ENCODE results near the gene MED31. TPM values are rescaled to one million over a fixed set of nuclear protein-coding genes. Genes with fewer than 3 reads are reported as not detected.

Gene MED31
- total RNA-seq, 1 experiment from 2014 or later, result 17.8 TPM

GRCh38 chr17:6639014-6639585, 12.3 kb downstream of the MED31 start:
- intact Hi-C loops (cut with micrococcal nuclease), result no loop called here
- no TSS peak for BruUV-seq (replicated peaks)
- Mint-ChIP-seq H3K27me3 (ENCODE audit: insufficient read depth, unreplicated experiment) (no peaks in the 10 kb centered on the region), H3K9me3 (ENCODE audit: unreplicated experiment) (no peaks in the 10 kb centered on the region), H3K4me3 (ENCODE audit: unreplicated experiment) (peak overlapping the region; percentile 96), H3K4me1 (ENCODE audit: insufficient read depth, unreplicated experiment) (peaks cover 18% of the 10 kb centered on the region), H3K36me3 (ENCODE audit: insufficient read depth, unreplicated experiment) (peaks cover 59% of the 10 kb centered on the region), H3K27ac (ENCODE audit: low read depth, unreplicated experiment) (peak overlapping the region; percentile 96)
- no peak for DNase-seq (ENCODE audit: unreplicated experiment)
- CTCF ChIA-PET, result interaction anchor here (0.5 to 2.1 kb wide), 4 partner anchors 9 to 1121 kb away, joined by 3 to 9 read pairs (median 3); no protein-coding TSS in a partner anchor
- TF ChIP-seq, protein P1, sequence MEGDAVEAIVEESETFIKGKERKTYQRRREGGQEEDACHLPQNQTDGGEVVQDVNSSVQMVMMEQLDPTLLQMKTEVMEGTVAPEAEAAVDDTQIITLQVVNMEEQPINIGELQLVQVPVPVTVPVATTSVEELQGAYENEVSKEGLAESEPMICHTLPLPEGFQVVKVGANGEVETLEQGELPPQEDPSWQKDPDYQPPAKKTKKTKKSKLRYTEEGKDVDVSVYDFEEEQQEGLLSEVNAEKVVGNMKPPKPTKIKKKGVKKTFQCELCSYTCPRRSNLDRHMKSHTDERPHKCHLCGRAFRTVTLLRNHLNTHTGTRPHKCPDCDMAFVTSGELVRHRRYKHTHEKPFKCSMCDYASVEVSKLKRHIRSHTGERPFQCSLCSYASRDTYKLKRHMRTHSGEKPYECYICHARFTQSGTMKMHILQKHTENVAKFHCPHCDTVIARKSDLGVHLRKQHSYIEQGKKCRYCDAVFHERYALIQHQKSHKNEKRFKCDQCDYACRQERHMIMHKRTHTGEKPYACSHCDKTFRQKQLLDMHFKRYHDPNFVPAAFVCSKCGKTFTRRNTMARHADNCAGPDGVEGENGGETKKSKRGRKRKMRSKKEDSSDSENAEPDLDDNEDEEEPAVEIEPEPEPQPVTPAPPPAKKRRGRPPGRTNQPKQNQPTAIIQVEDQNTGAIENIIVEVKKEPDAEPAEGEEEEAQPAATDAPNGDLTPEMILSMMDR (IDR thresholded peaks at IDR 0.05; ENCODE audit: unreplicated experiment), result no peak
- POLR2A ChIA-PET, result interaction anchor here (0.6 to 3.9 kb wide), 5 partner anchors 9 to 177 kb away, joined by 3 to 57 read pairs (median 19); partner anchors contain the start of genes C17orf100 and MED31

- H3K4me3 Mint-ChIP-seq (ENCODE audit: unreplicated experiment), result peak overlapping the region; percentile 96
- peaks cover 59% of the 10 kb centered on the region for H3K36me3 Mint-ChIP-seq (ENCODE audit: insufficient read depth, unreplicated experiment)
- POLR2A ChIA-PET, result interaction anchor here (0.7 kb wide), 2 partner anchors 8 to 366 kb away, joined by 3 to 6 read pairs; no protein-coding TSS in a partner anchor
- H3K4me1 Mint-ChIP-seq (ENCODE audit: insufficient read depth, unreplicated experiment), result peaks cover 18% of the 10 kb centered on the region
- no TSS peak for BruUV-seq (replicated peaks)
- intact Hi-C loops (cut with micrococcal nuclease), result no loop called here
- H3K9me3 Mint-ChIP-seq (ENCODE audit: unreplicated experiment), result no peaks in the 10 kb centered on the region
- TF ChIP-seq, protein P1 (IDR thresholded peaks at IDR 0.05; ENCODE audit: unreplicated experiment), result no peak
- peak overlapping the region; percentile 96 for H3K27ac Mint-ChIP-seq (ENCODE audit: low read depth, unreplicated experiment)
- no peak for DNase-seq (ENCODE audit: unreplicated experiment)
- CTCF ChIA-PET, result interaction anchor here (0.6 to 2.1 kb wide), 2 partner anchors 166 to 383 kb away, joined by 3 to 9 read pairs; no protein-coding TSS in a partner anchor
- H3K27me3 Mint-ChIP-seq (ENCODE audit: insufficient read depth, unreplicated experiment), result no peaks in the 10 kb centered on the region
Measured at GRCh38 chr17:6638046-6638908, 13.1 kb downstream of the MED31 start.

GRCh38 chr17:6637458-6637840, 14.0 kb downstream of the MED31 start:
- Mint-ChIP-seq H3K36me3 (ENCODE audit: insufficient read depth, unreplicated experiment) (peaks cover 64% of the 10 kb centered on the region), H3K4me1 (ENCODE audit: insufficient read depth, unreplicated experiment) (peaks cover 18% of the 10 kb centered on the region)
- CTCF ChIA-PET, result interaction anchor here (0.6 kb wide), 2 partner anchors 296 to 384 kb away, joined by 3 read pairs; no protein-coding TSS in a partner anchor

More at GRCh38 chr17:6637458-6637840, 14.0 kb downstream of the MED31 start:
- POLR2A ChIA-PET, result no interaction called here
- intact Hi-C loops (cut with micrococcal nuclease), result no loop called here
- Mint-ChIP-seq H3K4me3 (ENCODE audit: unreplicated experiment) (no peak overlapping the region), H3K9me3 (ENCODE audit: unreplicated experiment) (no peaks in the 10 kb centered on the region), H3K27ac (ENCODE audit: low read depth, unreplicated experiment) (no peak overlapping the region), H3K27me3 (ENCODE audit: insufficient read depth, unreplicated experiment) (no peaks in the 10 kb centered on the region)
- no peak for DNase-seq (ENCODE audit: unreplicated experiment)
- TF ChIP-seq, protein P1 (IDR thresholded peaks at IDR 0.05; ENCODE audit: unreplicated experiment), result no peak
- BruUV-seq (replicated peaks), result no TSS peak

Measured in MCF 10A (cell line).